Panc1 (cell line): ENCODE measurements around the gene APCDD1L. TPM values are rescaled to one million over a fixed set of nuclear protein-coding genes. Genes with fewer than 3 reads are reported as not detected.

Experiments
- ATAC-seq: fragments of 200-7000 bp; cut with Tn5 transposase; 2 replicates; pipeline ENCODE4 v1.9.1; 2020; ENCODE audit warnings: mild to moderate bottlenecking, moderate library complexity
- BruUV-seq: library from RNA; stranded (reverse); fragments of 400-500 nt; replicated peaks from 2 replicates; lab custom pipeline; 2021; lab: Mats Ljungman, UMichigan
- CTCF ChIA-PET: fragments of 300-600 bp; sonication (Branson Sonifier 250); formaldehyde crosslinking; loops from one replicate; lab custom pipeline; 2022; ENCODE audit warnings: antibody characterized with exemption; lab: Charles Lee
- POLR2A ChIA-PET: fragments of 300-600 bp; sonication (Branson Sonifier 250); formaldehyde crosslinking; loops from one replicate; lab custom pipeline; 2022; ENCODE audit warnings: antibody characterized with exemption; lab: Charles Lee
- DNase-seq: peaks from one replicate; pipeline ENCODE4 v3.0.0-alpha.2; 2010; ENCODE audit warnings: low read depth, low spot score
- H3K27ac ChIP-seq: 2 replicates; pipeline ENCODE4 v1.5.1; 2011; ENCODE audit warnings: mild to moderate bottlenecking, low read length, inconsistent platforms
- H3K27me3 ChIP-seq: fragments of 200-500 bp; sonication (Bioruptor generic); 2 replicates; pipeline ENCODE4 v1.6.0; 2014; ENCODE audit warnings: low read length, inconsistent platforms; ENCODE audit not compliant: control insufficient read depth, insufficient read depth
- H3K36me3 ChIP-seq: fragments of 200-500 bp; sonication (Bioruptor generic); 2 replicates; pipeline ENCODE4 v1.5.1; 2014; ENCODE audit warnings: inconsistent platforms, mild to moderate bottlenecking, low read length, moderate library complexity; ENCODE audit not compliant: control insufficient read depth, insufficient read depth
- H3K4me1 ChIP-seq: 2 replicates; pipeline ENCODE4 v1.5.1; 2011; ENCODE audit warnings: inconsistent platforms, mild to moderate bottlenecking, low read length, moderate library complexity; ENCODE audit not compliant: control insufficient read depth, insufficient read depth
- H3K4me3 ChIP-seq, 2 experiments: 2 replicates each; pipeline ENCODE4 v1.5.1; 2011 to 2012; ENCODE audit warnings: low read depth in 2 of 2, low read length in 2 of 2, mild to moderate bottlenecking in 2 of 2, inconsistent platforms in 1 of 2, moderate library complexity in 1 of 2
- H3K9me3 ChIP-seq: fragments of 200-500 bp; sonication (Bioruptor generic); 2 replicates; pipeline ENCODE4 v1.5.1; 2014; ENCODE audit warnings: low read depth, mild to moderate bottlenecking, inconsistent platforms, low read length, moderate library complexity; ENCODE audit not compliant: control insufficient read depth, insufficient read depth
- CTCF ChIP-seq: fragments of 450-650 bp; IDR thresholded peaks from 2 replicates; pipeline ENCODE4 v1.5.1; 2017; ENCODE audit warnings: mild to moderate bottlenecking
- POLR2AphosphoS5 ChIP-seq: IDR thresholded peaks from 2 replicates; pipeline ENCODE4 v1.6.1; 2012; ENCODE audit warnings: mild to moderate bottlenecking, low read depth, low read length, moderate library complexity
- REST ChIP-seq, 2 experiments: IDR thresholded peaks; 2 replicates each; pipeline ENCODE4 v1.6.1; 2011 to 2012; ENCODE audit warnings: low read depth in 2 of 2, control low read depth in 1 of 2, low read length in 1 of 2, mild to moderate bottlenecking in 1 of 2, moderate library complexity in 1 of 2; ENCODE audit not compliant: insufficient read depth in 1 of 2
- SIN3A ChIP-seq: IDR thresholded peaks from 2 replicates; pipeline ENCODE4 v1.6.1; 2012; ENCODE audit warnings: low read depth, mild to moderate bottlenecking, low read length, moderate library complexity, borderline replicate concordance; ENCODE audit not compliant: insufficient read depth
- TCF7L2 ChIP-seq: IDR thresholded peaks from 2 replicates; pipeline ENCODE4 v1.6.1; 2011; ENCODE audit warnings: mild to moderate bottlenecking, low read depth, low read length, inconsistent platforms
- in situ Hi-C: cut with HindIII; loops from 2 replicates; pipeline ENCODE4 v1.10.0; 2016; ENCODE audit warnings: low sequenced_read_pairs, low pct_unique_long_range_greater_than_20kb
- intact Hi-C: fragments of 100-400 bp; cut with micrococcal nuclease; formaldehyde crosslinking; loops from one replicate; pipeline ENCODE4 v1.10.0; 2022; ENCODE audit not compliant: unreplicated experiment
- total RNA-seq: library from RNA; stranded (reverse); gene quantifications from one replicate; pipeline ENCODE4 v1.2.1, GENCODE V29; 2021; ENCODE audit not compliant: unreplicated experiment

Gene APCDD1L
- total RNA-seq, 1 experiment from 2014 or later: 0.62 TPM

- in situ Hi-C loops (no loop called here), intact Hi-C loops (no loop called here)
- Histone ChIP-seq H3K27me3 (no peaks in the 10 kb centered on the region), H3K9me3 (no peaks in the 10 kb centered on the region), H3K4me1 (no peaks in the 10 kb centered on the region), H3K36me3 (no peaks in the 10 kb centered on the region), H3K4me3 (no peak overlapping the region), H3K27ac (no peak overlapping the region)
- BruUV-seq: no TSS peak
- DNase-seq (no peak), ATAC-seq (no peak)
- TF ChIP-seq POLR2AphosphoS5 (no peak), TCF7L2 (no peak), REST (IDR thresholded peaks at IDR 0.05; ENCODE audit: insufficient read depth in 1 of 2, low read depth in 2 of 2, low read length in 1 of 2) (no peak), SIN3A (no peak), CTCF (no peak)
- CTCF ChIA-PET: no interaction called here
- POLR2A ChIA-PET: interaction anchor here (0.5 kb wide), 1 partner anchor 34 kb away, joined by 4 read pairs; no protein-coding TSS in a partner anchor
These were observed 50.4 kb downstream of the APCDD1L start for GRCh38 chr20:58464838-58465237.

- DNase-seq (no peak), ATAC-seq (no peak)
- H3K4me1 ChIP-seq: no peaks in the 10 kb centered on the region
- no TSS peak for BruUV-seq
- intact Hi-C loops: no loop called here
- CTCF ChIA-PET: no interaction called here
- TF ChIP-seq SIN3A (no peak), POLR2AphosphoS5 (no peak), REST (IDR thresholded peaks at IDR 0.05; ENCODE audit: insufficient read depth in 1 of 2, low read depth in 2 of 2, low read length in 1 of 2) (no peak), CTCF (no peak), TCF7L2 (no peak)
- H3K27me3 ChIP-seq: no peaks in the 10 kb centered on the region
- in situ Hi-C loops: no loop called here
- H3K4me3 ChIP-seq: no peak overlapping the region
- H3K9me3 ChIP-seq: no peaks in the 10 kb centered on the region
- POLR2A ChIA-PET: no interaction called here
- H3K27ac ChIP-seq: no peak overlapping the region
- no peaks in the 10 kb centered on the region for H3K36me3 ChIP-seq
These were observed 51.9 kb downstream of the APCDD1L start for GRCh38 chr20:58463256-58463655.
